Aorta (tissue), 5 donors: Measurements from ENCODE around the gene HSPA5. TPM values are rescaled to one million over a fixed set of nuclear protein-coding genes. Genes with fewer than 3 reads are reported as not detected.
A peak's percentile ranks its signal among the peaks of the same experiment; 100 is the strongest.
"Not testable (repeated sequence)": the region's sequence is repeated elsewhere in the genome, so short reads cannot be mapped to it uniquely, and the experiment has no call there.

ENCODE experiments used
- ATAC-seq: fragments of 200-7000 bp; cut with Tn5 transposase; one replicate; pipeline ENCODE4 v1.9.1; 2022; ENCODE audit warnings: moderate library complexity; ENCODE audit not compliant: low FRiP score
- DNase-seq, 2 donors: peaks; one replicate each; pipeline ENCODE4 v3.0.0-alpha.2; 2020
- H3K27ac ChIP-seq, 2 donors: one replicate each; pipeline ENCODE4 v1.5.1; 2013; ENCODE audit warnings: low read length in 2 of 2, mild to moderate bottlenecking in 2 of 2, moderate library complexity in 2 of 2, control low read depth in 1 of 2, inconsistent platforms in 1 of 2, low read depth in 1 of 2
- H3K27me3 ChIP-seq, 2 donors: one replicate each; pipeline ENCODE4 v1.6.1; 2013; ENCODE audit warnings: control low read depth in 1 of 2, low read length in 1 of 2, mild to moderate bottlenecking in 1 of 2, moderate library complexity in 1 of 2; ENCODE audit not compliant: insufficient read depth in 2 of 2, control insufficient read depth in 1 of 2
- H3K36me3 ChIP-seq, 2 donors: one replicate each; pipeline ENCODE4 v1.6.1; 2013; ENCODE audit warnings: control low read depth in 1 of 2, low read length in 1 of 2, mild to moderate bottlenecking in 1 of 2; ENCODE audit not compliant: insufficient read depth in 2 of 2, control insufficient read depth in 1 of 2
- H3K4me1 ChIP-seq, 2 donors: one replicate each; pipeline ENCODE4 v1.6.1; 2013; ENCODE audit warnings: low read length in 2 of 2, control low read depth in 1 of 2, mild to moderate bottlenecking in 1 of 2, moderate library complexity in 1 of 2; ENCODE audit not compliant: insufficient read depth in 2 of 2, control insufficient read depth in 1 of 2
- H3K4me3 ChIP-seq, 2 donors: one replicate each; pipeline ENCODE4 v1.5.1; 2013; ENCODE audit warnings: low read length in 2 of 2, control low read depth in 1 of 2, mild to moderate bottlenecking in 1 of 2
- H3K9me3 ChIP-seq: one replicate; pipeline ENCODE4 v1.6.1; 2013; ENCODE audit warnings: mild to moderate bottlenecking, low read length; ENCODE audit not compliant: control insufficient read depth
- WGBS, 2 donors: extraction: QIAGEN DNeasy Blood & Tissue Kit; methylation state at CpG; one replicate each; pipeline ENCODE4 v1.1.7; 2013; 5-methylcytosine and 5-hydroxymethylcytosine counted together
- intact Hi-C, 2 donors: fragments of 100-400 bp; cut with DNase I; formaldehyde crosslinking; loops; one replicate each; pipeline versions ENCODE4 v1.14.2 to v1.15.0; 2022
- polyA plus RNA-seq, 2 donors: library from polyadenylated mRNA; stranded (reverse); fragments of 200-250 nt; gene quantifications; one replicate each; pipeline ENCODE4 v1.2.3, GENCODE V29; 2013
- total RNA-seq, 2 donors: library from RNA; stranded (reverse); fragmentation: NEBNext Ultra II Directional; extraction: Animal tissue kit (Norgen Biotek cat#: 25700); gene quantifications; one replicate each; pipeline ENCODE4 v1.2.1, GENCODE V29; 2021
- donor health status: healthy with polysubstance abuse.
- donor health status: Bipolar disorder and iron deficiency.
- donor health status: DM: no; HTN: no; CAD: no.
- donor health status: DM: no; HTN: no; CAD: no.
- donor health status: DM: yes; HTN: yes; CAD: no.

The HSPA5 gene
- total and polyA plus RNA-seq, 4 donors: 87.9 to 260 (median 147) TPM

DNA sequence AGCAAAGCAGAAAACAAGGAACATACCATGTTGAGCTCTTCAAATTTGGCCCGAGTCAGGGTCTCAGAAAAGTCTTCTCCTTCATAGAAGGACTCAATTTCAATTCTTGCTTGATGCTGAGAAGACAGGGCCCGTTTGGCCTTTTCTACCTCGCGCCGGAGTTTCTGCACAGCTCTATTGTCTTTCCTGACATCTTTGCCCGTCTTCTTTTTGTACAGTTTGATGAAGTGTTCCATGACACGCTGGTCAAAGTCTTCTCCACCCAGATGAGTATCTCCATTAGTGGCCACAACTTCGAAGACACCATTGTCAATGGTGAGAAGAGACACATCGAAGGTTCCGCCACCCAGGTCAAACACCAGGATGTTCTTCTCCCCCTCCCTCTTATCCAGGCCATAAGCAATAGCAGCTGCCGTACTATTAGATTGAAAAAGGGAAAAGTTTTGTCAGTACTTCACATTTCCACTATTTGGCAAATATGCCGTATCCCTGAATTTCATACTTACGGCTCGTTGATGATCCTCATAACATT lies 2.2 kb downstream of the HSPA5 start:
- Histone ChIP-seq H3K27ac (no peak overlapping the region), H3K4me3 (peak overlapping the region in 1 of 2 donors; percentile 18), H3K27me3 (no peaks in the 10 kb centered on the region), H3K4me1 (peaks cover 0 to 2% of the 10 kb centered on the region in 2 donors), H3K9me3 (no peaks in the 10 kb centered on the region), H3K36me3 (peaks cover 3 to 9% of the 10 kb centered on the region in 2 donors)
- peak in 1 of 2 donors; percentile 34 for DNase-seq
- 80 to 84% methylated on average over 14 of the region's 14 CpGs for WGBS, 2 donors
- intact Hi-C loops: no loop called here
- no peak for ATAC-seq

DNA sequence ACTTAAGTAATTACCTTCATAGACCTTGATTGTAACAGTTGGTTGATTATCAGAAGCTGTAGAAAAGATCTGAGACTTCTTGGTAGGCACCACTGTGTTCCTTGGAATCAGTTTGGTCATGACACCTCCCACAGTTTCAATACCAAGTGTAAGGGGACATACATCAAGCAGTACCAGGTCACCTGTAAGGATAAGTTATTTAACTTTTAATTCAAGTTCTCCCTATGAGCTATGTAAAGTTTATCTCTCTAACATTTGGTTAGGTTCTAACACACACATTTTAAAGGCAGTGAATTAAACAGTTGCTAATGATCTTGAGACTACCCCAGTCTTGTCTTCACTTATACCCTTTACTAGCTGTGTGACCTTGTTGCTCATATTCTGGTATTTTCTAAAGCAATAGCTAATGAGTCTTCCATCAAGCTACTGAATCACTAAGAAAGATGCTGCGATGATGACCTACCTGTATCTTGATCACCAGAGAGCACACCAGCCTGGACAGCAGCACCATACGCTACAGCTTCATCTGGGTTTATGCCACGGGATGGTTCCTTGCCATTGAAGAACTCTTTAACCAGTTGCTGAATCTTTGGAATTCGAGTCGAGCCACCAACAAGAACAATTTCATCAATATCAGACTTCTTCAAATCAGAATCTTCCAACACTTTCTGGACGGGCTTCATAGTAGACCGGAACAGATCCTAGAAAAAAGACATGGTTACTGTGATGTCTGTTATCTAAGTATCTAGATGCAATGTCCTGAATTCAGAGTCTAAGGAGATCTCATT lies 2.8 kb downstream of the HSPA5 start:
- H3K4me1 ChIP-seq: peaks cover 0 to 2% of the 10 kb centered on the region in 2 donors
- WGBS, 2 donors: 73 to 80% methylated on average over 7 of the region's 7 CpGs
- H3K27ac ChIP-seq: no peak overlapping the region
- peak in 1 of 2 donors; percentile 0 for DNase-seq
- no peak for ATAC-seq
- peak overlapping the region in 1 of 2 donors; percentile 18 for H3K4me3 ChIP-seq
- H3K9me3 ChIP-seq: no peaks in the 10 kb centered on the region
- peaks cover 3 to 9% of the 10 kb centered on the region in 2 donors for H3K36me3 ChIP-seq
- no peaks in the 10 kb centered on the region for H3K27me3 ChIP-seq
- intact Hi-C loops: no loop called here

DNA sequence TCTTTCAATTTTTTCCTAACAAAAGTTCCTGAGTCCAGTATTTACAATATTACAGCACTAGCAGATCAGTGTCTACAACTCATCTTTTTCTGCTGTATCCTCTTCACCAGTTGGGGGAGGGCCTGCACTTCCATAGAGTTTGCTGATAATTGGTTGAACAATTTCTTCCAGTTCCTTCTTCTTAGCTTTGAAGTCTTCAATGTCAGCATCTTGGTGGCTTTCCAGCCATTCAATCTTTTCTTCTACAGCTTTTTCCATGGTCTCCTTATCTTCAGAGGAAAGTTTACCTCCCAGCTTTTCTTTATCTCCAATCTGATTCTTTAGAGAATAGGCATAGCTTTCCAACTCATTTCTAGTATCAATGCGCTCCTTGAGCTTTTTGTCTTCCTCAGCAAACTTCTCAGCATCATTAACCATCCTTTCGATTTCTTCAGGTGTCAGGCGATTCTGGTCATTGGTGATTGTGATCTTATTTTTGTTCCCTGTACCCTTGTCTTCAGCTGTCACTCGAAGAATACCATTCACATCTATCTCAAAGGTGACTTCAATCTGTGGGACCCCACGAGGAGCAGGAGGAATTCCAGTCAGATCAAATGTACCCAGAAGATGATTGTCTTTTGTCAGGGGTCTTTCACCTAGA lies 4.5 kb downstream of the HSPA5 start:
- H3K4me3 ChIP-seq, H3K9me3 ChIP-seq, ATAC-seq, DNase-seq, H3K27ac ChIP-seq, H3K4me1 ChIP-seq, intact Hi-C loops, H3K27me3 ChIP-seq: not testable (repeated sequence)
- WGBS, 2 donors: 74% methylated on average over 5 of the region's 5 CpGs
- peaks cover 3 to 11% of the 10 kb centered on the region in 2 donors for H3K36me3 ChIP-seq

DNA sequence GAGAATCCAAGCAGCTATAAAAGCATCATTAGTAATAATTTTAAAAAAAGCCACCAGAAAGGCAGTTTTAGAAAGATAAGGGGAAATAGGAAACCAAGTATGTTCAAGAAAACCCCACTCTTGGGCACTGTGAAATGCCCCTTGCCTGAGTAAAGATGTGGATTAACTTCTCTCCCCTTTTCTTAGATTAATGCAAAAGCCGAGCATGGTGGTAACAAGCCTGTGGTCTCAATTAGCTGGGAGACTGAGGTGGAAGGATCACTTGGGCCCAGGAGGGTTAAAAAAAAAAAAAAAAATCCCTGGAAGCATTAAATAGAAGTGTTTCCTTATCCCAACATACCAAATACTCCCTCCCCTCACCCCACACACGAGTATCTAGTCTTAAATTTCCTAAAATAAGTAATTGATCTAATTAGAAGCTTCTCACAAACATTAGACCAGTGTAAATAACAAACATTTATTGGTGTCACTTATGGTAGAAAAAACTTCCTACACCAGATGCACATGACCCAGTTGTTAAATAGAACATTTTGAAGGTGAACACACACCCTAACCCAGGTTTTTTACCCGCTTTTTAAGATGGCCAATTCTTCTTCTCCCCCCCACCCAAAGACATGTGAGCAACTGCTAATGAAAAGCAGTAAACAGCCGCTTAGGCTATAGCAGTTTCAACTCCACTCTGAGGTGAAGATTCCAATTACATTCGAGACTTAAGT lies 5.2 kb downstream of the HSPA5 start:
- peaks cover 0 to 2% of the 10 kb centered on the region in 2 donors for H3K4me1 ChIP-seq
- ATAC-seq (no peak), DNase-seq (no peak)
- 42 to 46% methylated on average over 5 of the region's 5 CpGs for WGBS, 2 donors
- no peaks in the 10 kb centered on the region for H3K9me3 ChIP-seq
- peaks cover 3 to 11% of the 10 kb centered on the region in 2 donors for H3K36me3 ChIP-seq
- no peaks in the 10 kb centered on the region for H3K27me3 ChIP-seq
- H3K4me3 ChIP-seq: no peak overlapping the region
- intact Hi-C loops: no loop called here
- no peak overlapping the region for H3K27ac ChIP-seq

- H3K9me3 ChIP-seq, H3K4me1 ChIP-seq, ATAC-seq, intact Hi-C loops, H3K27me3 ChIP-seq, H3K27ac ChIP-seq, H3K4me3 ChIP-seq: not testable (repeated sequence)
- WGBS, 2 donors: 92% methylated on average over 8 of the region's 8 CpGs
- DNase-seq: peak in 1 of 2 donors; percentile 45
- H3K36me3 ChIP-seq: peaks cover 1 to 11% of the 10 kb centered on the region in 2 donors
These were observed 7.0 kb downstream of the HSPA5 start for GRCh38 chr9:125234099-125234498.

DNA sequence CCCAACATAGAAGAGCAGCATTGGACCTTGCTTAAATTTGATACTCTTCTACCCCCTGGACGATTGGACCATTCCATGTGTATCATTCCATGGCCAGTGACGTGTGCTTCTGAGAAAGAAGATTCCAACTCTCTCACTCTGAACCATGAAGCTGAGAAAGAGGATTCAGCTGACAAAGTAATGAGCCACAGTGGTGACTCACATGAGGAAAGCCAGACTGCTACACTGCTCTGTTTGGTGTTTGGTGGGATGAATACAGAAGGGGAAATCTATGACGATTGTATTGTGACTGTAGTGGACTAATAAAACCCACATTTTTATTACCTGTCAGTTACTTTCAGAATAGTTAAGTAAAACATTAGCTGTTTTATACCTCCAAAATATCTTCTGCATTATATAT lies 7.5 kb downstream of the HSPA5 start:
- H3K27ac ChIP-seq: no peak overlapping the region
- no peak for ATAC-seq

GRCh38 chr9:125227761-125228160 lies 13.4 kb downstream of the HSPA5 start:
- intact Hi-C loops: no loop called here
- ATAC-seq: no peak

More for the DNA sequence above, 7.5 kb downstream of the HSPA5 start:
- Histone ChIP-seq H3K9me3 (no peaks in the 10 kb centered on the region), H3K4me1 (peaks cover 0 to 2% of the 10 kb centered on the region in 2 donors), H3K36me3 (peaks cover 0 to 8% of the 10 kb centered on the region in 2 donors), H3K4me3 (no peak overlapping the region), H3K27me3 (no peaks in the 10 kb centered on the region)
- 52 to 55% methylated on average over 3 of the region's 3 CpGs for WGBS, 2 donors
- intact Hi-C loops: no loop called here
- no peak for DNase-seq

DNA sequence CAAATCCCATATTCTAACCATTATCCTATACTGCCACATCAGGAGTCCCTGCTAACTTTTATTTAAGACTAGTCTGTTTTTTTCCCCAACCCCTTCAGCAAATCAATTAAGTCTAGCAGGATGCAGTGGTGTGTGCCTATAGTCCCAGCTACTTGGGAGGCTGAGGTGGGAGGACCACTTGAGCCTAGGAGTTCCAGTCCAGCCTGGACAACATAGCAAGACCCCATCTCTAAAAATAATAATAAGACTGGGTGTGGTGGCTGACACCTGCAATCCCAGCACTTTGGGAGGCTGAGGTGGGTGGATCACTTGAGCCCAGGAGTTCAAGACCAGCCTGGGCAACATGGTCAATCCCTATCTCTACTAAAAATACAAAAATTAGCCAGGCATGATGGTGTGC lies 16.3 kb downstream of the HSPA5 start:
- DNase-seq, H3K36me3 ChIP-seq, ATAC-seq, H3K9me3 ChIP-seq, H3K27me3 ChIP-seq, H3K4me1 ChIP-seq, intact Hi-C loops, H3K4me3 ChIP-seq, H3K27ac ChIP-seq: not testable (repeated sequence)

More at GRCh38 chr9:125227761-125228160, 13.4 kb downstream of the HSPA5 start:
- Histone ChIP-seq H3K27ac (no peak overlapping the region), H3K9me3 (no peaks in the 10 kb centered on the region), H3K36me3 (peaks cover 0 to 2% of the 10 kb centered on the region in 2 donors), H3K27me3 (no peaks in the 10 kb centered on the region), H3K4me3 (no peak overlapping the region), H3K4me1 (no peaks in the 10 kb centered on the region)
- 94 to 95% methylated on average over 6 of the region's 6 CpGs for WGBS, 2 donors
- no peak for DNase-seq
